ENCODE results near the gene RALBP1. TPM values are rescaled to one million over a fixed set of nuclear protein-coding genes. Genes with fewer than 3 reads are reported as not detected.

Gene RALBP1
- total and polyA plus RNA-seq, 5 donors: 32.4 to 57.5 (median 46.3) TPM

DNA sequence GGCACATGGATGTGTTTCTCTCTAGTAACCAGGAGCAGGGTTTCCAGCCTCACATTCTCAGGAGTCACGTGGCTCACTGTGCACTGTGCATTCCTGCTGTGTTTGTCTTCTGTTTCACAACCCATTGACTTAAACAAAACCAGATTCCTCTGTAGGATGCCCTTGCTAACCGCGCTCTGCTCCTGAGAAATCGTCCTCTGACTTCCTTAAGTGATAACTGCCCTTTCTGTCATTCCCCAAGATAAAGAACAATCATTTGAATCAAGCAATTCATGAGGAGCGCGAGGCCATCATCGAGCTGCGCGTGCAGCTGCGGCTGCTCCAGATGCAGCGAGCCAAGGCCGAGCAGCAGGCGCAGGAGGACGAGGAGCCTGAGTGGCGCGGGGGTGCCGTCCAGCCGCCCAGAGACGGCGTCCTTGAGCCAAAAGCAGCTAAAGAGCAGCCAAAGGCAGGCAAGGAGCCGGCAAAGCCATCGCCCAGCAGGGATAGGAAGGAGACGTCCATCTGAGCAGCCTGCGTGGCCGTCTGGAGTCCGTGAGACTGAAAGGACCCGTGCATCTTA is 60.2 kb downstream of the RALBP1 start:
- intact Hi-C loops (cut with DNase I): no loop called here
- Histone ChIP-seq H3K27ac (ENCODE audit: low read length) (no peak overlapping the region), H3K4me1 (ENCODE audit: control insufficient read depth, insufficient read depth, low read length) (no peaks in the 10 kb centered on the region), H3K27me3 (ENCODE audit: control insufficient read depth, insufficient read depth) (no peaks in the 10 kb centered on the region), H3K9me3 (ENCODE audit: control insufficient read depth, low read length) (no peaks in the 10 kb centered on the region), H3K4me3 (ENCODE audit: low read length) (no peak overlapping the region)
- WGBS: 80% methylated on average over 27 of the region's 27 CpGs
- ATAC-seq: peak; percentile 14 to 53
- peak in 2 of 3 donors; percentile 66 to 72 for DNase-seq

DNA sequence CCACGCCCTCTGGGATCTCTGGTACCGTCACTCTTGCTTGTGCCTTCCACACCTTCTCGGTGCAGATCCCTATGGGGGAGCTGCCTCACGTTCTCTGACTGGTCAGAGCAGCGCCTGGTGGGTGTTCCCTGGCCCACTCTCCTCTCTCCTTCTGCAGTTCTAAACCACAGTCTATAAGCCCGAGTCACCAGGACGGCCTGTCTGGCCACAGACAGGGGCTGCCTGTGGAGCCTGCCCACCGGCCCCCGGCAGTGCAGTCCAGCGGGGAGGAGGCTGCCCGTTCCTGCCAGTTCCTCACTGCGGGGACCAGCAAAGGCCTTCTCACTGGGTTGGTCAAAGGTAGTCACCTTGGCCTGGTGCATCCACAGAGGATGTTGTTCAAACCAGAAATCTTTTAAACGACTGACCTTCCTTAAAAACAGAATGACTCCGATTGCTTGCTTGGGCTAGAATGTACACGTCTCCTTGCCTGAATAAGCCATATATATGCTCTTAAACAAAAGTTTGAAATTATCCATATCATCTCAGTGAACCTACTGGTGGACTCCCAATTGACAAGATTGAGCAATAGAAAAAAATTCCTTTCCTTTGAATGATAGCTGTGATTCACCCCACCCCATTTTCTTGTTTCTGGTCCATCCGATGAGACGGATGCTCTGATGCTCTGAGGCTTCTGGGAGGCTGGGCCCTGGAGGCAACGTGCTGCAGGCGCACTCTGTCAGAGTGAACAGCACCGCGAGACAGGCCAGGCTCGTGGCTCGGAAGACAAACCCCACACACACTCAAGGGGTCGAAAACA is 61.2 kb downstream of the RALBP1 start:
- ATAC-seq: no peak

DNA sequence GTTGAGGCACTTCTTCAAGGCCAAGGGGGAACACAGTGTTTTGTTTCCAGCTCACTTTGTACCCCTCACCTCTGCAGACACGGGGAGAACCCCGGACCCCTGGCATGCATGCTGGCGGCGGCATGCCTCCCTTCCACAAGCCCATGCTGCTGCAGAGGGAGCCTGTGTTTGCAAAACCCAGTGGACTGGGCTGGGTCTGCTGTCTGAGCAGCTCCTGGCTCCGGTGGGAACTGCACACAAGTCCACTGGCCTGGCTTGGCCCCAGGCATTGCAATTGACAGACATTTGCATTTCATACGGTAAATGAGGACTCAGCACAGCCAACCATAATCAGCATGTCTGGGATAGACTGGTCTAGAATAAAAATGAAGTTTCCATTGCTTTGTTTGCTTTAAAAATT is 62.4 kb downstream of the RALBP1 start:
- Histone ChIP-seq H3K4me1 (ENCODE audit: control insufficient read depth, insufficient read depth, low read length) (no peaks in the 10 kb centered on the region), H3K4me3 (ENCODE audit: low read length) (no peak overlapping the region), H3K27me3 (ENCODE audit: control insufficient read depth, insufficient read depth) (no peaks in the 10 kb centered on the region), H3K9me3 (ENCODE audit: control insufficient read depth, low read length) (no peaks in the 10 kb centered on the region), H3K27ac (ENCODE audit: low read length) (no peak overlapping the region)
- WGBS: 77% methylated on average over 6 of the region's 6 CpGs
- no peak for ATAC-seq
- no peak for DNase-seq
- intact Hi-C loops (cut with DNase I): no loop called here

More for the DNA sequence above, 61.2 kb downstream of the RALBP1 start:
- Histone ChIP-seq H3K27ac (ENCODE audit: low read length) (no peak overlapping the region), H3K4me3 (ENCODE audit: low read length) (no peak overlapping the region), H3K4me1 (ENCODE audit: control insufficient read depth, insufficient read depth, low read length) (no peaks in the 10 kb centered on the region), H3K9me3 (ENCODE audit: control insufficient read depth, low read length) (no peaks in the 10 kb centered on the region), H3K27me3 (ENCODE audit: control insufficient read depth, insufficient read depth) (no peaks in the 10 kb centered on the region)
- WGBS: 94% methylated on average over 19 of the region's 24 CpGs
- DNase-seq: no peak
- intact Hi-C loops (cut with DNase I): no loop called here

DNA sequence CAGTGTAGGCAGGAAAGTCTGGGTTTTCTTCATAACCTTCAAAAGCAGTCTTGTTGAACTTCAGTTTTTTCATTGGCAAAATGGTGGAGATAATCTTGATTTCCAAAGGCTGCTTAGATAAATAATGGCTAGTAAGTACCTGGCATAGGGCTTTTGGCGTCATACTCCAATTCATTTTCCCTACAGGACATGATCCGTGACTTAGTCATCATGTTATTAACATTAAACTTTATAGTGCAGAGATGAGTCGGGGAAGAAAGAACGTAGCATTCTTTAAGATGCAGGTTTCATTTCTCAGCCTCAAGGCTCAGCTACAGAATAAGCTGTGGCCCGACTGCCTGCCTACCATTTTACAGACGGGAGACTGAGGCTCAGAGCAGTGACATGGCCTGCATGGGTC is 64.0 kb downstream of the RALBP1 start:
- Histone ChIP-seq H3K9me3 (ENCODE audit: control insufficient read depth, low read length) (no peaks in the 10 kb centered on the region), H3K4me1 (ENCODE audit: control insufficient read depth, insufficient read depth, low read length) (no peaks in the 10 kb centered on the region), H3K27me3 (ENCODE audit: control insufficient read depth, insufficient read depth) (no peaks in the 10 kb centered on the region), H3K4me3 (ENCODE audit: low read length) (no peak overlapping the region), H3K27ac (ENCODE audit: low read length) (no peak overlapping the region)
- WGBS: 94% methylated on average over 6 of the region's 6 CpGs
- DNase-seq (no peak), ATAC-seq (no peak)
- intact Hi-C loops (cut with DNase I): no loop called here

DNA sequence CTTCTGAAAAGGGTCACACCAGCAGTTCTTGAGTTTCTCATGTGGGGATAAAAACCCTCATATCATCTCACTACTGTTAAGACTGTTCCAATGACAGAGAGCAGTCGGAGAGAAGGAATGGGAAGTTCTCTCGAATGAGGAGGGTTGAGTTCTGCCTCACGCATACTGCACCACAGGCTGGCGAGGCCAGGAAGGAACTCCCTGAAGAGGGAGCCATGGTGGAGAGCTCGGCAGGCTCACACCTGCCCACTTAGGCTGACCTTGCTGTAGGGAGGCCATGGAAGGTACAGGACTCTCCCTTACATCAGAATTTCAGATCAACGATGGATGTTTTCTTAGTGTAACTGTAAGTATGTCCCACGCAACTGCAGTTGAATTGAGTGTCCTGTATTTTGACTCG is 64.6 kb downstream of the RALBP1 start:
- H3K27ac ChIP-seq (ENCODE audit: low read length): no peak overlapping the region
- DNase-seq (no peak), ATAC-seq (no peak)
- H3K9me3 ChIP-seq (ENCODE audit: control insufficient read depth, low read length): no peaks in the 10 kb centered on the region
- no peaks in the 10 kb centered on the region for H3K27me3 ChIP-seq (ENCODE audit: control insufficient read depth, insufficient read depth)
- H3K4me1 ChIP-seq (ENCODE audit: control insufficient read depth, insufficient read depth, low read length): no peaks in the 10 kb centered on the region
- 85% methylated on average over 8 of the region's 8 CpGs for WGBS
- intact Hi-C loops (cut with DNase I): no loop called here
- H3K4me3 ChIP-seq (ENCODE audit: low read length): no peak overlapping the region

DNA sequence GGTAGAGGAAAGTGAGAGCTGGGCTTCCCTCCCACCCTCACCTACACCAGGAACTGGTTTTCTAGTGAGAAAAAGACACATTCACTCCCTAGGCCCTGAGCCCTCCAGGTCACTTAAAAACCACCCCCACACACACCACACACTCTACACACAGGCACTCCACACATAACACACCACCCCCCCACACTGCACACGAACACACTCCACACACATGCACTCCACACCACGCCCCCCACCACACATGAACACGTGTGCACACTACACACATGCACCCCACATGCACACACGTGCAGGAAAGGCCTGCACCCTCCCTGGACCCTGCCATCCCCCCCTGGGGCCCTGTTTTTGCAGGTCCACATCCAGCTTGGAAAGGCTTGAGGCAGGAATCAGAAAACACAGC is 67.6 kb downstream of the RALBP1 start:
- DNase-seq: no peak
- Histone ChIP-seq H3K4me3 (ENCODE audit: low read length) (no peak overlapping the region), H3K27ac (ENCODE audit: low read length) (no peak overlapping the region), H3K27me3 (ENCODE audit: control insufficient read depth, insufficient read depth) (no peaks in the 10 kb centered on the region), H3K9me3 (ENCODE audit: control insufficient read depth, low read length) (no peaks in the 10 kb centered on the region), H3K4me1 (ENCODE audit: control insufficient read depth, insufficient read depth, low read length) (no peaks in the 10 kb centered on the region)
- ATAC-seq: peak in 1 of 2 donors; percentile 21
- intact Hi-C loops (cut with DNase I): no loop called here
- WGBS: 78% methylated on average over 4 of the region's 4 CpGs

DNA sequence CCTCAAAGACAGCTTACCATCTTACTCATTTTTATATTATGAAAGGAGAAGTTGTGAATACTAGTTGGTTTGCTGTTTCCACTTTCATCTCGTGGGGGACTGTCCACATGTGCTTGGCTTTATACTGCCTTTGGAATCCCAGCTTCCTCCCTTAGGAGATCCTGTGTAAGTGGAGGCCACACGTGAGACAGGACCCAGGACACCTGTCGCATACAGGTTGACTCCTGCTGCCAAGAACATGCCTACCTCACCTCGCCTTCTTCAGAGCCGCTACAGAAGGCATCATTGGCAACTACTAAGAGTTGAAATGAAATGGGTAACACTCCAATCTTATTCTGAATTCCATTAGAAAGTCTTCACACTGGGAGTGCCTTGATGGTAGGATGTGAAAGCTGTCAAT is 69.7 kb downstream of the RALBP1 start:
- ATAC-seq: no peak
- intact Hi-C loops (cut with DNase I): no loop called here
- no peak for DNase-seq
- no peaks in the 10 kb centered on the region for H3K27me3 ChIP-seq (ENCODE audit: control insufficient read depth, insufficient read depth)
- H3K4me1 ChIP-seq (ENCODE audit: control insufficient read depth, insufficient read depth, low read length): no peaks in the 10 kb centered on the region
- H3K27ac ChIP-seq (ENCODE audit: low read length): no peak overlapping the region
- H3K4me3 ChIP-seq (ENCODE audit: low read length): no peak overlapping the region
- WGBS: 82% methylated on average over 5 of the region's 5 CpGs
- no peaks in the 10 kb centered on the region for H3K9me3 ChIP-seq (ENCODE audit: control insufficient read depth, low read length)

DNA sequence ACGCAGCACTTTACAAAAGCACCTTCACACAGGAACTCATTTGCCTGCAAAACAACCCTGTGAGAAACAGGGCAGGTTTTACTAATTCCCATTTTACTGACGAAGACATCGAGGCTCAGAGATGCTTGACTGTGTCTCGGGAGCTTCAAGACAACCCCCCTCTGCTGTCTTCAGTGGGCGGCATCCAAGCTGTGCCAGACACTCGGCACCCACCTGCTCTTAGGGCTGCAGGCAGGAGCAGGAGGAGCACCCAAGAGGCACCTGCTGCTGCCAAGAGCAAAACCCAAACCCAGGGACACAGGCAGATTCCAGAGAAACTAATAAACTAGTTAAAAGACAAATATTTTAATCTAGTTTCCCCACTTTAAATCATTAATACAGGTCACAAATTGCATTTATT is 71.2 kb downstream of the RALBP1 start:
- WGBS: 87% methylated on average over 6 of the region's 6 CpGs
- Histone ChIP-seq H3K27ac (ENCODE audit: low read length) (no peak overlapping the region), H3K4me1 (ENCODE audit: control insufficient read depth, insufficient read depth, low read length) (no peaks in the 10 kb centered on the region), H3K9me3 (ENCODE audit: control insufficient read depth, low read length) (no peaks in the 10 kb centered on the region), H3K4me3 (ENCODE audit: low read length) (no peak overlapping the region), H3K27me3 (ENCODE audit: control insufficient read depth, insufficient read depth) (no peaks in the 10 kb centered on the region)
- intact Hi-C loops (cut with DNase I): no loop called here
- DNase-seq: no peak
- no peak for ATAC-seq

DNA sequence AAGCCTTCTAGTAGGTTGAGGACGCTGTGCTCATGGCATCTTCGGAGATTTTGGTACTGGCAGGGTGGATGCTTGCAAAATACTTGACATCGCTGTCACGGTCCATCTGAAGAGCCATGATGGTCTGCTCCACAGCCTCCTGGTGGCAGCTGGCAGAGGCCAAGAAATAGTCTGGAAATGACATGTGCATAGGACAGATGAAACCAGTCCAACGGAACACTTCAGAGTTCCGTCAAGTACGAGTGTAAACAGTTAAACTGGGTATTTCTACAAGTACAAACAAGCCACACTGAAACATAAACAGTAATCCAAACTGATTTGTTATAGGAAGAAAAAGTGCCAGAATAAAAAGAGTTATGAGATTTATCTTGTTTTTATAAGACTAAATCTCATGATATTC is 72.5 kb downstream of the RALBP1 start:
- Histone ChIP-seq H3K4me1 (ENCODE audit: control insufficient read depth, insufficient read depth, low read length) (no peaks in the 10 kb centered on the region), H3K27ac (ENCODE audit: low read length) (no peak overlapping the region), H3K9me3 (ENCODE audit: control insufficient read depth, low read length) (no peaks in the 10 kb centered on the region), H3K27me3 (ENCODE audit: control insufficient read depth, insufficient read depth) (no peaks in the 10 kb centered on the region), H3K4me3 (ENCODE audit: low read length) (no peak overlapping the region)
- DNase-seq (no peak), ATAC-seq (no peak)
- 95% methylated on average over 7 of the region's 7 CpGs for WGBS
- intact Hi-C loops (cut with DNase I): no loop called here

DNA sequence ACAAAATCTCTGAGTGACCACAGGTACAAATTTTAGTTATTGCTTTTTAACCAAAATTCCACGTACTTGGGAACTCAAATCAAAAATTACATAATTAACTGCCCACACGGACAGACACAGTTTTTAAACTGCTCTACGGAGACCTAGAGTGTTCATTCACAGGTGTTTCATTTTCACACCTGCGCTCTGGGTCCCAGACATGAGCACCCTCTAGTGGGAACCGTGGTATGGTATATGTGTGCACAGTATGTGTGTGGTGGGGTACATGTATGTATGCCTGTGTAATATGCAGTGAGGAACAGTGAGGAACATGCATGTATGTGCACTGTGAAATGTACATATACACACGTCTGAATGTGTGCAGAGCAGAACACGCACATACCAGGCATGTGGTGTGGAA is 74.1 kb downstream of the RALBP1 start:
- intact Hi-C loops (cut with DNase I): no loop called here
- peak in 1 of 2 donors; percentile 34 for ATAC-seq
- no peak overlapping the region for H3K27ac ChIP-seq (ENCODE audit: low read length)
- no peaks in the 10 kb centered on the region for H3K4me1 ChIP-seq (ENCODE audit: control insufficient read depth, insufficient read depth, low read length)
- H3K27me3 ChIP-seq (ENCODE audit: control insufficient read depth, insufficient read depth): no peaks in the 10 kb centered on the region
- H3K4me3 ChIP-seq (ENCODE audit: low read length): no peak overlapping the region
- 90% methylated on average over 7 of the region's 7 CpGs for WGBS
- DNase-seq: no peak
- H3K9me3 ChIP-seq (ENCODE audit: control insufficient read depth, low read length): no peaks in the 10 kb centered on the region

DNA sequence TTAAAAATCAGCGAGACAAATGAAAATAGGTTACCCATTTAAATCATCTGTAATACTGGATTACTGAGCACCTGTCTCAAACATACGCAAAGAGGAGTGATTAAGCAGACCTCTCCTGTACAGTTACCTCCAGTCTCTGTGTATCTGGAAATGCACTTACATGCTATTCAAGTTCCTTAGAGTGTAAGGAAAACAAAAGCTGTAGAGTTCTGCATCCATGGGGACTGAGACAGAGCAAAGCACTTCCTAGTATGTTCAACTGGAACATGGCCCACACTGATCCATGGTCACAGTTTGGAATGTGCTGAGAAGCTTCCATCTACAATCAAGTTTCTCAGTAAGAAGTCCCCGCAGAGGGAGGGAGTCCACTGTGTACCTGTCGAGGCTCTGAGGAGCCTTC is 75.1 kb downstream of the RALBP1 start:
- DNase-seq (no peak), ATAC-seq (no peak)
- Histone ChIP-seq H3K9me3 (ENCODE audit: control insufficient read depth, low read length) (no peaks in the 10 kb centered on the region), H3K27ac (ENCODE audit: low read length) (no peak overlapping the region), H3K4me3 (ENCODE audit: low read length) (no peak overlapping the region), H3K27me3 (ENCODE audit: control insufficient read depth, insufficient read depth) (no peaks in the 10 kb centered on the region), H3K4me1 (ENCODE audit: control insufficient read depth, insufficient read depth, low read length) (no peaks in the 10 kb centered on the region)
- 92% methylated on average over 4 of the region's 4 CpGs for WGBS
- intact Hi-C loops (cut with DNase I): no loop called here

Data from right cardiac atrium (tissue), 5 donors.